Measurements from ENCODE around the gene NDUFS3.

The NDUFS3 gene

DNA sequence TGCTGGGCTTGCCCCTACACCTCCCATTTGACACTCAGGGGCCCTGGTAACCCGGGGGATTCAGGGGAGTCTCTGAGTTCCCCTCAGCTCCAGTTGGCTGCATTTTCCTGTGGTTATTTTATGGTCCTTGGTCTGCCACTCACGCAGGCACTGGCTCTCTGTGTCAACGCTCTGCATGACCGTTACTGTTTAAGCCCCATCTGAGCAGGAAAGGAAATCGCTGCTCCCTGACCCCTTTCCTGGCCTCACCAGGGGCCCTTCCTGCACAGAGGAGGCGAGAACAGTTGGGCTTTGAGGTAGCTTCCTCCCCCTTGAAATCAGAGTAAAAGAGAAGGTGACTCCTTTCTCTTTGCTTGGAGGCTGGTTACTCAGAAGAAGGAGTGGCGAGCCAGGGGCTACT is 12.9 kb downstream of the NDUFS3 start:
- Histone ChIP-seq H3K4me3 (ENCODE audit: low read length in 2 of 2) (no peak overlapping the region), H3K9me3 (ENCODE audit: control insufficient read depth in 2 of 2, low read length in 2 of 2) (no peaks in the 10 kb centered on the region), H3K4me1 (ENCODE audit: control insufficient read depth, insufficient read depth, low read length) (peaks cover 22% of the 10 kb centered on the region), H3K27me3 (ENCODE audit: control insufficient read depth in 1 of 2, insufficient read depth in 2 of 2, low read length in 2 of 2) (peaks cover 34 to 38% of the 10 kb centered on the region in 2 donors), H3K36me3 (ENCODE audit: control insufficient read depth in 2 of 2, insufficient read depth in 2 of 2, low read length in 2 of 2) (no peaks in the 10 kb centered on the region), H3K9ac (ENCODE audit: low read length in 2 of 2) (no peak overlapping the region), H3K27ac (ENCODE audit: low read length) (no peak overlapping the region)

DNA sequence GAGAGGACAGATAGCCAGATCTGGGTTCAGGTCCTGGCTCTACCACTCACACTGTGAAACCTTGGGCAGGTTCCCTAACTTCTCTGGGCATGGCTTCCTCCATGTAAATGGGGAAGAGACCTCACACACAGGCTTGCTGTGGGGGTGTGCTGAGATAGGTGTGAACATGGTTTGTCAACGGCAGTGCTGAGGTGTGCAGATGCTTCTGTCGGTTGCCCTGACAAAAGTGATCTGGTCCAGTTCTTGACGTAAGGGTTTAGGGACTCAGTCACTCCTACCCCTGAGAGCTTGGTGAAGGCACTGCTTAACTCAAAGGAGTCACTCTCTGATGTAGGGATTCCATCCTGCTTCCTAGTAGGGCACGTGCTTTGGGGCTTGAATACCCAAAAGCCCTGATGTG is 13.4 kb downstream of the NDUFS3 start:
- Histone ChIP-seq H3K27me3 (ENCODE audit: control insufficient read depth in 1 of 2, insufficient read depth in 2 of 2, low read length in 2 of 2) (peaks cover 34 to 38% of the 10 kb centered on the region in 2 donors), H3K4me3 (ENCODE audit: low read length in 2 of 2) (no peak overlapping the region), H3K36me3 (ENCODE audit: control insufficient read depth in 2 of 2, insufficient read depth in 2 of 2, low read length in 2 of 2) (no peaks in the 10 kb centered on the region), H3K27ac (ENCODE audit: low read length) (no peak overlapping the region), H3K9me3 (ENCODE audit: control insufficient read depth in 2 of 2, low read length in 2 of 2) (no peaks in the 10 kb centered on the region), H3K4me1 (ENCODE audit: control insufficient read depth, insufficient read depth, low read length) (peaks cover 22% of the 10 kb centered on the region), H3K9ac (ENCODE audit: low read length in 2 of 2) (no peak overlapping the region)

DNA sequence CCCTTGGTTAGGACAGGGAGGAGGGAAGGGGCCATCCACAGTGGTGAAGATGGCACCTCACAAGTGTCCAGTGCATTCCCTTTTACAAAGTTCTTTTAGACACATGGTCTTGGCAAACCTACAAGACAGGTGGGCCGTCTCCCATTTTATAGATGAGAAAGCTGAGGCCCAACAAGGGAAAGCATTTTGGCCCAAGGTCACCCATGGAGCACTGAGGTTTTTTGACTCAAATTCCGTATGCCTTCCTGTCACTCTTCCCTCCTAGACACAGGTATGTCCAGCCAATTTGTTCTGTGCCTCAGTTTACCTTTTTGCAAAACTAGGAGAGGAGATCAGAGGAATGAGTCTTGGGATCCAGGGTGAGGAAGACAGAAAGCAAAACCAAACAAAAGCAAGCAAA is 14.1 kb downstream of the NDUFS3 start:
- Histone ChIP-seq H3K36me3 (ENCODE audit: control insufficient read depth in 2 of 2, insufficient read depth in 2 of 2, low read length in 2 of 2) (no peaks in the 10 kb centered on the region), H3K4me3 (ENCODE audit: low read length in 2 of 2) (no peak overlapping the region), H3K27me3 (ENCODE audit: control insufficient read depth in 1 of 2, insufficient read depth in 2 of 2, low read length in 2 of 2) (peaks cover 34 to 38% of the 10 kb centered on the region in 2 donors), H3K9ac (ENCODE audit: low read length in 2 of 2) (no peak overlapping the region), H3K9me3 (ENCODE audit: control insufficient read depth in 2 of 2, low read length in 2 of 2) (no peaks in the 10 kb centered on the region), H3K4me1 (ENCODE audit: control insufficient read depth, insufficient read depth, low read length) (peaks cover 19% of the 10 kb centered on the region), H3K27ac (ENCODE audit: low read length) (no peak overlapping the region)

DNA sequence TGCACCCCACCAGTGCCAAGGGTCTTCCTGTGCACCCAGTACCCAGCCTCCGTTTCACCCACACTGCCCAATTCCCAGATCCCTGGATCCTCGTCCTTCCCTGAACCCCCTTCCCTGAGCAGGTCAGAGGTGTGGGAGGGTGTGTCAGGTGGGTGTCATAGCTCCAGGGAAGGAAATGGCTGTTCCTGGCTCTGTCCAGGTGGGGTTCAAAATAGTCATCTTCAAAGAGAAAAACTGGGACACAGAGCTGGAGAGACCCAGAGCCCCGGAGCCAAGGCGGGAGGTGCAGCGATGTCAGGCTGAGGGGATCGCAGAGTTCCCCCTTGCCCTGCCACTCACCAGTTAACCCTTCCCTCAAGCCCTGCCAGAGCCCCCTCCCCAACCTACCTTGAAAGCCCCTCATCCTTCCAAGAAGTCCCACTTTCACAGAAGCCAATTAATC is 14.6 kb downstream of the NDUFS3 start:
- Histone ChIP-seq H3K9me3 (ENCODE audit: control insufficient read depth in 2 of 2, low read length in 2 of 2) (no peaks in the 10 kb centered on the region), H3K4me1 (ENCODE audit: control insufficient read depth, insufficient read depth, low read length) (peaks cover 17% of the 10 kb centered on the region), H3K4me3 (ENCODE audit: low read length in 2 of 2) (peak overlapping the region in 1 of 2 donors; percentile 61), H3K9ac (ENCODE audit: low read length in 2 of 2) (no peak overlapping the region), H3K27ac (ENCODE audit: low read length) (no peak overlapping the region), H3K27me3 (ENCODE audit: control insufficient read depth in 1 of 2, insufficient read depth in 2 of 2, low read length in 2 of 2) (peaks cover 34 to 38% of the 10 kb centered on the region in 2 donors), H3K36me3 (ENCODE audit: control insufficient read depth in 2 of 2, insufficient read depth in 2 of 2, low read length in 2 of 2) (no peaks in the 10 kb centered on the region)

DNA sequence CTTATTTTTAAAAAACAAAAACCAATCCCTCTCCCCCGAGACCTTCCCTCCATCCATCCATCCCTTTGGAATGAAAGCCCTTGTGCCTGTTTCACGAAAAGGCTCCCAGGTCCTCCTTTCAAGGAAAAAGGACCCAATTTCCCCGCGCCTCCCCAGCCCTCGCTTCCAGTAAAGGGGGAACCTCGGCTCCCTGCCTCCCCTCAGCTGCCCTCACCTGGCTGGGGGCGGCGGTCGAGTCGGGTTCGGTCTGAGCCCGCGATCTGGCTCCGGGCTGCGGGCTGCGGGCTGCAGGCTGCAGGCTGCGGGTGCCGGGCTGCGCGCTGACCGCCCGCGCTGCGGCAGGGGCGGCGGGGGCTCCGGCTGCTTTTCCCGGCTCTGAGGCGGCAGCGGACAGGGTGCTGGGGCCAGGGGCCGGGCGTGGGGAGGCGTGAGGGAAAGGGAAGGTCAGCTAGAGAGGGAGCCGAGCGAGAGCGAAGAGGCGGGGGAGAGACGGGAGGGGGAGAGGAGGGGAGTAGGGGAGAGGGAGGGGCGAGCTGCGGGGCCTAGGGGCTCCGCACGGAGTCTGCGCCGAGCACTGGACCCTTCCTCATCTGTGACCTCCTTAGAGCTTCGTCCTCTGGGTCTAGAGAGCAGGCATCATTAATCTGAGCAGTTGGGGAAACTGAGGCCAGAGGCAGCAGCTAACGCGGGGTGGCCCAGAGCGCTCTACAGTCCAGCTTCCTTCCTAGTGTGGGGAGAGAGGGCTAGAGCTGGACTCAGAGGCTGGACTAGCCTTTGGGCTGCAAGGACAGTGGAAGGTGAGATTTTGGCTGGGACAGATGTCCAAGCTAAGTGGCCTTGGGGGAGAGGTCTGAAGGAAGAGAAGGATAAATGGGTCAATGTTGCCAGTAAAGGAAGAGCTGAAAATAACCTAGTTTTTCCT is 15.3 kb downstream of the NDUFS3 start, which contains the start of gene C1QTNF4:
TSS of gene C1QTNF4 (minus strand) at position 478 of the 922 bp plus-strand sequence. CDS start 3,601 bp downstream, outside the sequence.
- peak within 1 kb of the TSS in 1 of 2 donors; percentile 61 for H3K4me3 ChIP-seq (ENCODE audit: low read length in 2 of 2)

DNA sequence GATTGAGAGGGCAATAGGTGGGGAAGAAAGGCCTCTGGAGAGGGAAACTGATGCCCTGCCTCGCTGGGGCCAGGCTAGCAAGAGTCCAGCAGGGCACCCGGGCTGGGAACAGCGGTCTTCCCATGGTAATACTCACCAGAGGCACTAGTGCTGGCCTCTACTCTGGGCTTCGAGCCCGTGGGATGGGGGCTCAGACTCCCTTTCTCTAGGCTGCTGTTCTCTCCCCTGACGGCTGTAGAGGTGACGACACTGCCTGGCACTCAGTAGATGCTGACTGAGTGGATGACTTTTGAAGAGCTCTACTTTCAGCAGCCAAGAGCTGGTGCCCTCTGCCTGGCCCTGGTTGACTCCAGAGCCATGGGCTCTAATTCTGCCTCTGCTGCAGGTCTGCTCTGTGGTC is 16.2 kb downstream of the NDUFS3 start:
- no peak overlapping the region for H3K4me3 ChIP-seq (ENCODE audit: low read length in 2 of 2)
- H3K27ac ChIP-seq (ENCODE audit: low read length): no peak overlapping the region
- H3K27me3 ChIP-seq (ENCODE audit: control insufficient read depth in 1 of 2, insufficient read depth in 2 of 2, low read length in 2 of 2): peaks cover 34 to 38% of the 10 kb centered on the region in 2 donors
- H3K9me3 ChIP-seq (ENCODE audit: control insufficient read depth in 2 of 2, low read length in 2 of 2): no peaks in the 10 kb centered on the region
- H3K4me1 ChIP-seq (ENCODE audit: control insufficient read depth, insufficient read depth, low read length): peaks cover 12% of the 10 kb centered on the region
- H3K36me3 ChIP-seq (ENCODE audit: control insufficient read depth in 2 of 2, insufficient read depth in 2 of 2, low read length in 2 of 2): peaks cover 0 to 4% of the 10 kb centered on the region in 2 donors
- no peak overlapping the region for H3K9ac ChIP-seq (ENCODE audit: low read length in 2 of 2)

More for the DNA sequence above, 15.3 kb downstream of the NDUFS3 start, which contains the start of gene C1QTNF4:
- Histone ChIP-seq H3K36me3 (ENCODE audit: control insufficient read depth in 2 of 2, insufficient read depth in 2 of 2, low read length in 2 of 2) (no peaks in the 10 kb centered on the region), H3K27ac (ENCODE audit: low read length) (no peak within 1 kb of the TSS), H3K27me3 (ENCODE audit: control insufficient read depth in 1 of 2, insufficient read depth in 2 of 2, low read length in 2 of 2) (peaks cover 34 to 38% of the 10 kb centered on the region in 2 donors), H3K9me3 (ENCODE audit: control insufficient read depth in 2 of 2, low read length in 2 of 2) (no peaks in the 10 kb centered on the region), H3K4me1 (ENCODE audit: control insufficient read depth, insufficient read depth, low read length) (peaks cover 15% of the 10 kb centered on the region), H3K9ac (ENCODE audit: low read length in 2 of 2) (no peak within 1 kb of the TSS)

DNA sequence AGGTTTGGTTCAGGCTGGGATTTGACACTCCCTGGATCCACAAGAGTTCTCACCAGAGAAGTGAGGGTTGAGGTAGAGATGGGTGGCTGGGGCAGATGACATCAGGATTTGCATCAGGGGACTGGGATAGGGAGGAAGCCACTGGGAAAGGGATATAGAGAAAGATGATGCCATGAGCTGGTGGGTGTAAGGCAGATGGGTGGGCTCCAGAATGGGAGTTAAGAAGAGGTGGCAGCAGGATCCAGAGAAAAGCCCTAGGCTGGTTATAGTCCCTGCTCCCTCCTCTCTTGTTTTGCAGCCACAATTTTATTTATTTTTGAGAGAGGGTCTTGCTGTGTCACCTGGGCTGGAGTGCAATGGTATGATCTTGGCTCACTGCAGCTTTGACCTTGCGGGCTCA is 17.1 kb downstream of the NDUFS3 start:
- Histone ChIP-seq H3K4me1 (ENCODE audit: control insufficient read depth, insufficient read depth, low read length) (peaks cover 12% of the 10 kb centered on the region), H3K9ac (ENCODE audit: low read length in 2 of 2) (no peak overlapping the region), H3K9me3 (ENCODE audit: control insufficient read depth in 2 of 2, low read length in 2 of 2) (no peaks in the 10 kb centered on the region), H3K4me3 (ENCODE audit: low read length in 2 of 2) (no peak overlapping the region), H3K36me3 (ENCODE audit: control insufficient read depth in 2 of 2, insufficient read depth in 2 of 2, low read length in 2 of 2) (peaks cover 0 to 4% of the 10 kb centered on the region in 2 donors), H3K27ac (ENCODE audit: low read length) (no peak overlapping the region), H3K27me3 (ENCODE audit: control insufficient read depth in 1 of 2, insufficient read depth in 2 of 2, low read length in 2 of 2) (peaks cover 32 to 34% of the 10 kb centered on the region in 2 donors)

DNA sequence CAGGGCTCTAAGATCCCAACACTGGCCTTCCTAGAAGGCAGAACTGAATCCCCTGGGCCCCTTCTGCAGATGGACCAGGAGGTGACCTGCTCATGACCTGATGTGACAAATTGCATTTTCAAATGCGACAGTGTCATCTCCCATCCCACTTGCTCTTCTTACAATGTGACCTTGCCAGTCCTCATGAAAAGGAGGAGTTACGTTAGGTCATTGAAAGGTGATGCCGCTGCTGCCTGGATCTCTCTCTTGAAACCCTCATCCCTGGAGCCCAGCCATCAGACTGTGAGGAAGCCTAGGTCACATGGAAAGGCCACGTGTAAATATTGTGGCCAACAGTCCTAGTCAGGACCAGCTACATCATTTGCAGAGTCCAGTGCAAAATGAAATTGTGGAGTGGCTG is 21.0 kb downstream of the NDUFS3 start:
- peaks cover 3% of the 10 kb centered on the region in 2 donors for H3K27me3 ChIP-seq (ENCODE audit: control insufficient read depth in 1 of 2, insufficient read depth in 2 of 2, low read length in 2 of 2)
- no peaks in the 10 kb centered on the region for H3K4me1 ChIP-seq (ENCODE audit: control insufficient read depth, insufficient read depth, low read length)
- no peak overlapping the region for H3K4me3 ChIP-seq (ENCODE audit: low read length in 2 of 2)
- H3K9me3 ChIP-seq (ENCODE audit: control insufficient read depth in 2 of 2, low read length in 2 of 2): no peaks in the 10 kb centered on the region
- H3K27ac ChIP-seq (ENCODE audit: low read length): no peak overlapping the region
- H3K36me3 ChIP-seq (ENCODE audit: control insufficient read depth in 2 of 2, insufficient read depth in 2 of 2, low read length in 2 of 2): peaks cover 0 to 4% of the 10 kb centered on the region in 2 donors
- H3K9ac ChIP-seq (ENCODE audit: low read length in 2 of 2): no peak overlapping the region

DNA sequence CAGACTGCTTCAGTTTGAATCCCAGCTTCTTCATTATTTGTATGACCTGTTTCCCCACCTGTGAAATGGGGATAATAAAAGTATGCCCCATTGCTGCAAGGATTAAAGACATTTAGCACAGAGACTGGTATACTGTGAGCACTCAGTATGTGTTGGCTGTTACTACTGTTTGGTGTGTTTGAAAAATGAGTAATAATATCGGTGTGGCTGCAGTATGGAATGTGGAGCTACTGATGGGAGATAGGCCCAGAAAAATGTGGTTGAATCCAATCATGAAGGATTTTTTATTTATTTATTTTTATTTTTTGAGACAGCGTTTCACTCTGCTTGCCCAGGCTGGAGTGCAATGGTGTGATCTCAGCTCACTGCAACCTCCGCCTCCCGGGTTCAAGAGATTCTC is 24.4 kb downstream of the NDUFS3 start:
- Histone ChIP-seq H3K9me3 (ENCODE audit: control insufficient read depth in 2 of 2, low read length in 2 of 2) (no peaks in the 10 kb centered on the region), H3K4me3 (ENCODE audit: low read length in 2 of 2) (no peak overlapping the region), H3K4me1 (ENCODE audit: control insufficient read depth, insufficient read depth, low read length) (peaks cover 6% of the 10 kb centered on the region), H3K27me3 (ENCODE audit: control insufficient read depth in 1 of 2, insufficient read depth in 2 of 2, low read length in 2 of 2) (no peaks in the 10 kb centered on the region), H3K36me3 (ENCODE audit: control insufficient read depth in 2 of 2, insufficient read depth in 2 of 2, low read length in 2 of 2) (peaks cover 0 to 4% of the 10 kb centered on the region in 2 donors), H3K27ac (ENCODE audit: low read length) (no peak overlapping the region), H3K9ac (ENCODE audit: low read length in 2 of 2) (no peak overlapping the region)

DNA sequence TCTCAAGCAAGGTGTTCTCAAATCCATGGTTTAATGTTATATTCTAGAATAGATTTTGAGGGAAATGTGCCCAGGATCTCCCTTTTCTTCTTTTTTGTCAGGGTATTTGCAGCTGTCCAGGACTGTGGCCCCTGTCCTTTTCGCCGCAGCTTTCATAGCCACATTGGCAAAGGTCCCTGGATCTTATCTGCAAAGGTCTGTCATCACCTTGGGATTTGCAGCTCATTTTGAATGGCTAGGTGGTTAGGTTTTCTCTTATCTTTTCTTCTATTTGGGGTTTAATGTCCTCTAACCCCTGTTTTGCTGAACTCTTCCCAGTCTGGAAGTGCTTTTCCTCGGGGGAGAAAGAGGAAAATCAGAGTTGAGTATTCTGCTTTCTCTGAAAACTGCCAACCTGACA is 27.0 kb downstream of the NDUFS3 start:
- no peak overlapping the region for H3K9ac ChIP-seq (ENCODE audit: low read length in 2 of 2)
- H3K4me3 ChIP-seq (ENCODE audit: low read length in 2 of 2): no peak overlapping the region
- no peak overlapping the region for H3K27ac ChIP-seq (ENCODE audit: low read length)
- peaks cover 6% of the 10 kb centered on the region for H3K4me1 ChIP-seq (ENCODE audit: control insufficient read depth, insufficient read depth, low read length)
- no peaks in the 10 kb centered on the region for H3K27me3 ChIP-seq (ENCODE audit: control insufficient read depth in 1 of 2, insufficient read depth in 2 of 2, low read length in 2 of 2)
- no peaks in the 10 kb centered on the region for H3K9me3 ChIP-seq (ENCODE audit: control insufficient read depth in 2 of 2, low read length in 2 of 2)
- H3K36me3 ChIP-seq (ENCODE audit: control insufficient read depth in 2 of 2, insufficient read depth in 2 of 2, low read length in 2 of 2): peaks cover 0 to 3% of the 10 kb centered on the region in 2 donors

DNA sequence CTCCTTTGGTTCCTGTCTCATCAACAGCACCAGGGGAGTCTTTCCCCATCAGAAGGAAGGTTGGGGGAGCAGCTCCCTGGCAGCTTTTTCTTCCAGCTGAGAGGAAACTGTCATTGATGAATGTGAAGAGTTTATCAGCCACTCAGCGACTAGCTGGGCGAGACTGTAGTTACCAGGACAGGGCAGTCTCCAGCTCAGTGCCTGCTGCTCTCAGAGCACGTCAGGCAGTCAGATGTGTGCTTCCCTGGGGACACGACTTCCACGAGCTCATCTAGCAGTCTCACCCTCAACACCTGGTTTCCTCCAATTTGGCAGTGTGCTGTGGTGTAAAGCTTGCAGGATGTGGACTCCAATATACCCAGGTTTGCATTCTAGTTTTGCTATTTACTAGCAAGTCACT is 27.9 kb downstream of the NDUFS3 start:
- H3K4me1 ChIP-seq (ENCODE audit: control insufficient read depth, insufficient read depth, low read length): peaks cover 6% of the 10 kb centered on the region
- no peaks in the 10 kb centered on the region for H3K27me3 ChIP-seq (ENCODE audit: control insufficient read depth in 1 of 2, insufficient read depth in 2 of 2, low read length in 2 of 2)
- no peak overlapping the region for H3K4me3 ChIP-seq (ENCODE audit: low read length in 2 of 2)
- H3K27ac ChIP-seq (ENCODE audit: low read length): no peak overlapping the region
- H3K9me3 ChIP-seq (ENCODE audit: control insufficient read depth in 2 of 2, low read length in 2 of 2): no peaks in the 10 kb centered on the region
- peaks cover 0 to 4% of the 10 kb centered on the region in 2 donors for H3K36me3 ChIP-seq (ENCODE audit: control insufficient read depth in 2 of 2, insufficient read depth in 2 of 2, low read length in 2 of 2)
- H3K9ac ChIP-seq (ENCODE audit: low read length in 2 of 2): no peak overlapping the region

All from stomach smooth muscle (tissue), 2 donors.